GM21529 (cell line): Measurements from ENCODE around the gene TKTL1.

Experiments
- ATAC-seq: cut with Tn5 transposase; IDR thresholded peaks from one replicate; pipeline ENCODE4 v1.9.1; 2021; ENCODE audit not compliant: unreplicated experiment

The TKTL1 gene

GRCh38 chrX:154374313-154375155, 78.9 kb downstream of the TKTL1 start, which contains the start of gene FLNA:
Gene FLNA (minus strand): TSS chrX:154374634. CDS start chrX:154371245, 3,389 bp downstream.
- ATAC-seq, result no peak

GRCh38 chrX:154375156-154375504, 79.5 kb downstream of the TKTL1 start:
- no peak for ATAC-seq

GRCh38 chrX:154376774-154377173, 81.2 kb downstream of the TKTL1 start:
- no peak for ATAC-seq

GRCh38 chrX:154378059-154378798, 82.6 kb downstream of the TKTL1 start:
- ATAC-seq, result peak; percentile 2

- peak; percentile 78 for ATAC-seq
These were observed 83.4 kb downstream of the TKTL1 start, which contains the start of gene EMD for GRCh38 chrX:154378799-154379568. Gene EMD (plus strand): TSS chrX:154379295. CDS start chrX:154379485, 190 bp downstream.

GRCh38 chrX:154379569-154379951, 84.0 kb downstream of the TKTL1 start:
- ATAC-seq, result no peak
